Heart left ventricle (tissue), 16 donors: Measurements from ENCODE around the gene EPHB1. TPM values are rescaled to one million over a fixed set of nuclear protein-coding genes. Genes with fewer than 3 reads are reported as not detected.

Experiments used
- ATAC-seq, 4 donors: fragments of 200-7000 bp; cut with Tn5 transposase; one replicate each; pipeline ENCODE4 v1.9.1; 2020 to 2022; ENCODE audit warnings: moderate library complexity in 4 of 4, mild to moderate bottlenecking in 3 of 4, moderate number of reproducible peaks in 1 of 4
- DNase-seq, 5 donors: peaks; one replicate each; pipeline ENCODE4 v3.0.0-alpha.2; 2020
- H3K27ac ChIP-seq, 12 donors: fragments of 200-600 bp; sonication (generic) in 4 of 12; one replicate each; pipeline versions ENCODE4 v1.5.0 to v1.8.0; 2016 to 2022; ENCODE audit warnings: mild to moderate bottlenecking in 2 of 12
- H3K27me3 ChIP-seq, 9 donors: fragments of 200-600 bp; sonication (generic) in 2 of 9; one replicate each; pipeline versions ENCODE4 v1.5.1 to v1.8.0; 2016 to 2022; ENCODE audit warnings: mild to moderate bottlenecking in 3 of 9
- H3K36me3 ChIP-seq, 9 donors: fragments of 200-600 bp; sonication (generic) in 2 of 9; one replicate each; pipeline versions ENCODE4 v1.5.0 to v1.8.0; 2018 to 2022; ENCODE audit warnings: mild to moderate bottlenecking in 2 of 9
- H3K4me1 ChIP-seq, 12 donors: fragments of 200-600 bp; sonication (generic) in 4 of 12; one replicate each; pipeline versions ENCODE4 v1.5.0 to v1.8.0; 2016 to 2022; ENCODE audit warnings: mild to moderate bottlenecking in 3 of 12
- H3K4me3 ChIP-seq, 12 donors: fragments of 200-600 bp; sonication (generic) in 4 of 12; one replicate each; pipeline versions ENCODE4 v1.5.0 to v1.8.0; 2017 to 2022; ENCODE audit warnings: mild to moderate bottlenecking in 9 of 12, moderate library complexity in 4 of 12
- H3K9me3 ChIP-seq, 12 donors: fragments of 200-600 bp; sonication (generic) in 4 of 12; one replicate each; pipeline versions ENCODE4 v1.5.0 to v1.8.0; 2016 to 2022; ENCODE audit warnings: mild to moderate bottlenecking in 1 of 12
- POLR2A ChIP-seq, 2 donors: fragments of 450-650 bp; IDR thresholded peaks; one replicate each; pipeline ENCODE4 v1.6.1; 2017; ENCODE audit warnings: antibody characterized with exemption in 2 of 2, mild to moderate bottlenecking in 2 of 2, moderate library complexity in 2 of 2
- WGBS, 4 donors: extraction: QIAGEN DNeasy Blood & Tissue Kit in 2 of 4; methylation state at CpG; one replicate each; pipeline versions ENCODE4 v1.1.5 to v1.1.7; 2013 to 2018; 5-methylcytosine and 5-hydroxymethylcytosine counted together
- intact Hi-C, 10 donors: fragments of 100-400 bp; cut with DNase I; formaldehyde crosslinking; loops; one replicate each; pipeline versions ENCODE4 v1.11.1 to v1.14.2; 2022
- polyA plus RNA-seq, 2 donors: library from polyadenylated mRNA; stranded (reverse); fragments of 200-250 nt; gene quantifications; one replicate each; pipeline ENCODE4 v1.2.3, GENCODE V29; 2013
- total RNA-seq, 9 donors: library from RNA; depleted of rRNA in 2 of 9; stranded (reverse); fragments of >200 nt in 2 of 9; fragmentation: NEBNext Ultra II Directional in 3 of 9; extraction: Animal tissue kit (Norgen Biotek cat#: 25700) in 3 of 9; gene quantifications; one replicate each; pipeline versions ENCODE4 v1.1.0 to v1.2.4, GENCODE V29; 2016 to 2023
- TF ChIP-seq, protein P1 (sequence below), 12 donors: fragments of 200-600 bp; sonication (generic) in 4 of 12; IDR thresholded peaks; one replicate each; pipeline versions ENCODE4 v1.5.0 to v1.8.0; 2018 to 2022; ENCODE audit warnings: antibody characterized with exemption in 12 of 12, mild to moderate bottlenecking in 5 of 12
- donor health status: ischemic (EF 13 %, LVEDD 7.1; RV severe dilation, severe dysfunction).
- donor health status: healthy with polysubstance abuse.
- donor health status: DM: no; HTN: yes; CAD: no.
- donor health status: DM: no; HTN: no; CAD: no.
- donor health status: ischemic (EF 25% LVEDD 6.9; RV normal size, moderate dysfunction).
- donor health status: ischemic (EF 25% LVEDD 5.7; RV mildly dilated, moderate dysfunction).
- donor health status: healthy.
- donor health status: DM: yes; HTN: yes; CAD: no.
- donor health status: ischemic (EF 35%, LVEDD 5.7; RV mildly dilated, moderate dysfunction).
- donor health status: nonischemic (EF 11% LVEDD 7.7; RV severe dilation, severe dysfunction).
- donor health status: DM: yes; HTN: yes; CAD: no.
- donor health status: PGD.
- donor health status: ischemic (EF 29% LVEDD 5.4; RV normal size, mild dysfunction).
- donor health status: nonischemic (EF 23%, LVEDD 6.1; RV moderate dilation, normal function).

EPHB1 gene
- total and polyA plus RNA-seq, 11 donors = 0.31 to 2.2 (median 1.1) TPM

DNA sequence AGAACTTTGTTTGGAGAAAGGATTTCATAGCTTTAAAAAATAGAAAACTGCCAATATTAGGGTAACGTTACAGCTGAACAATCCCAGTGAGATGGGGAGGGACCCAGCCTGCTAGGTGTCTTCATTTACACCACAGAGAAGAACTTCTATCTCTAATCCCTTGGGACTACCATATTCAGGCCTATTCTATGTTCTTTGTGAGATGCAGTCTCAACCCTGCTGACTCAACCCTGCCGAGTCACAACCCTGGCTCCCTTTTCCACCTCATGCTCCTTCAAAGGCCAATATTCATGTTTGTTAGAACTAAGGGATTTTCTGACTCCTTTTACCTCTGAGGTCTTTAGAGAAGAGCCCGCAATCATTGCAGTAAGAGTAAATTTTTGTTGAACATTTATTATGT, 350.5 kb downstream of the EPHB1 start:
- ATAC-seq (peak in 1 of 4 donors; percentile 49), DNase-seq (no peak)
- no peaks in the 10 kb centered on the region for H3K9me3 ChIP-seq
- TF ChIP-seq, protein P1, sequence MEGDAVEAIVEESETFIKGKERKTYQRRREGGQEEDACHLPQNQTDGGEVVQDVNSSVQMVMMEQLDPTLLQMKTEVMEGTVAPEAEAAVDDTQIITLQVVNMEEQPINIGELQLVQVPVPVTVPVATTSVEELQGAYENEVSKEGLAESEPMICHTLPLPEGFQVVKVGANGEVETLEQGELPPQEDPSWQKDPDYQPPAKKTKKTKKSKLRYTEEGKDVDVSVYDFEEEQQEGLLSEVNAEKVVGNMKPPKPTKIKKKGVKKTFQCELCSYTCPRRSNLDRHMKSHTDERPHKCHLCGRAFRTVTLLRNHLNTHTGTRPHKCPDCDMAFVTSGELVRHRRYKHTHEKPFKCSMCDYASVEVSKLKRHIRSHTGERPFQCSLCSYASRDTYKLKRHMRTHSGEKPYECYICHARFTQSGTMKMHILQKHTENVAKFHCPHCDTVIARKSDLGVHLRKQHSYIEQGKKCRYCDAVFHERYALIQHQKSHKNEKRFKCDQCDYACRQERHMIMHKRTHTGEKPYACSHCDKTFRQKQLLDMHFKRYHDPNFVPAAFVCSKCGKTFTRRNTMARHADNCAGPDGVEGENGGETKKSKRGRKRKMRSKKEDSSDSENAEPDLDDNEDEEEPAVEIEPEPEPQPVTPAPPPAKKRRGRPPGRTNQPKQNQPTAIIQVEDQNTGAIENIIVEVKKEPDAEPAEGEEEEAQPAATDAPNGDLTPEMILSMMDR (IDR thresholded peaks at IDR 0.05) = no peak
- no peak for TF ChIP-seq POLR2A (IDR thresholded peaks at IDR 0.05)
- H3K4me1 ChIP-seq = peaks cover 0 to 3% (median 0%) of the 10 kb centered on the region in 12 donors
- H3K27me3 ChIP-seq = no peaks in the 10 kb centered on the region
- no peaks in the 10 kb centered on the region for H3K36me3 ChIP-seq
- H3K27ac ChIP-seq = no peak overlapping the region
- intact Hi-C loops = no loop called here
- WGBS, 4 donors = 82 to 91% (median 88%) methylated on average over 3 of the region's 3 CpGs
- H3K4me3 ChIP-seq = no peak overlapping the region

DNA sequence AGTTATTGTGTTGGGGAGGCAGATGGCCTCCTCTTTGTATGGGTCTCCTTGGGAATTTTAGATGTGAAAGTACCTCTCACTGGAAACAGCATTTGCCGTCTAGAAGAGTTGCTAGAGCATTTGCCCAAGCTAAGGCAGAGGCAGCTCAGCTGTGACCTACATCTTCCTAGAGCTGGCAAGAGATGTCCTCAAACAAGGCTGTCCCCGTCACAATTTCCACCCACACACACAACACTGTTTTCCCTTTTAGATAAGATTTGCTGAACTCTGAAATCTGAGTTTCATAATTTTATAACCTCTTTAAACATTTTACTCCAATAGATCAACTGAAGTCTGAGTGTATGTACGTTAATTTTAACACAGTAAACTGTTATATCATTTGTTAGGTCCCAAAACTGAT, 352.6 kb downstream of the EPHB1 start:
- peak overlapping the region in 2 of 12 donors; percentile 33 to 35 for H3K27ac ChIP-seq
- peaks cover 0 to 3% (median 0%) of the 10 kb centered on the region in 12 donors for H3K4me1 ChIP-seq
- H3K36me3 ChIP-seq = no peaks in the 10 kb centered on the region
- H3K4me3 ChIP-seq = no peak overlapping the region
- WGBS, 4 donors = 53 to 75% (median 67%) methylated on average over 3 of the region's 3 CpGs
- TF ChIP-seq, protein P1 (IDR thresholded peaks at IDR 0.05) = no peak
- TF ChIP-seq POLR2A (IDR thresholded peaks at IDR 0.05) = no peak
- ATAC-seq = peak; percentile 53 to 83 (median 66)
- no peaks in the 10 kb centered on the region for H3K9me3 ChIP-seq
- intact Hi-C loops = no loop called here
- peak in 1 of 5 donors; percentile 31 for DNase-seq
- H3K27me3 ChIP-seq = no peaks in the 10 kb centered on the region

DNA sequence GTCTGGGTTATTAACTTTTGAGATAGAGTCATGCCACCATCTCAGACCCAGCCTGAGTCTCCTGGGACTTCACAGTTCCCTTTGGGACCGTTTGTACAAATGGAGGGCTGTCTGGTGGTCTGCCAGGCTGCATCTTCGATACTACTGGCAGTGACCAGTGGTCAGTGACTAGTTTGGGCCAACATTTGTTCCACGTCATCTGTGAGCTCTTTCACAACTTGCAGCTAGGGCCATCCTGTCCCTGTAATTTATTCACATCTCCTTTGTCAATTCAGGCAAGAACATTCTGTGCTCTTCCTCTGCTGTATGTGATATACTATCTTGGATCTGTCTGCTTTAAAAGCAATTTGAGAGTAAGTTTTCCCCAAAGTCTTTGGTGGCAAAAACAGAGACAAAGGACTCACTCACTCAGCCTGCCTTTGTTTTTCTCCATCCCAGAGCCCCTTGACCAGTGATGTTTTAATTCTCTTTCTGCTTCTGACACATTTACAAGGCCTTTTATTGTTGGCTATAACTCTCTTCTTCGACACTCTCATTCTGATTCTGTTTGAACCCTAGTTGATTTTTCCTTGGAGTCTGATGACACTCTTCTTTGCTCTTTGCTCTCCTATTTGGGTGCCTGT, 353.4 kb downstream of the EPHB1 start:
- Histone ChIP-seq H3K4me3 (no peak overlapping the region), H3K4me1 (peaks cover 0 to 3% (median 0%) of the 10 kb centered on the region in 12 donors), H3K9me3 (no peaks in the 10 kb centered on the region), H3K27me3 (no peaks in the 10 kb centered on the region), H3K36me3 (no peaks in the 10 kb centered on the region), H3K27ac (peak overlapping the region in 3 of 12 donors; percentile 35 to 48 (median 45))
- no peak for TF ChIP-seq POLR2A (IDR thresholded peaks at IDR 0.05)
- TF ChIP-seq, protein P1 (IDR thresholded peaks at IDR 0.05) = no peak
- intact Hi-C loops = no loop called here
- peak; percentile 36 to 79 (median 60) for ATAC-seq
- 53 to 70% (median 65%) methylated on average over 4 of the region's 4 CpGs for WGBS, 4 donors
- peak in 2 of 5 donors; percentile 37 to 42 for DNase-seq

DNA sequence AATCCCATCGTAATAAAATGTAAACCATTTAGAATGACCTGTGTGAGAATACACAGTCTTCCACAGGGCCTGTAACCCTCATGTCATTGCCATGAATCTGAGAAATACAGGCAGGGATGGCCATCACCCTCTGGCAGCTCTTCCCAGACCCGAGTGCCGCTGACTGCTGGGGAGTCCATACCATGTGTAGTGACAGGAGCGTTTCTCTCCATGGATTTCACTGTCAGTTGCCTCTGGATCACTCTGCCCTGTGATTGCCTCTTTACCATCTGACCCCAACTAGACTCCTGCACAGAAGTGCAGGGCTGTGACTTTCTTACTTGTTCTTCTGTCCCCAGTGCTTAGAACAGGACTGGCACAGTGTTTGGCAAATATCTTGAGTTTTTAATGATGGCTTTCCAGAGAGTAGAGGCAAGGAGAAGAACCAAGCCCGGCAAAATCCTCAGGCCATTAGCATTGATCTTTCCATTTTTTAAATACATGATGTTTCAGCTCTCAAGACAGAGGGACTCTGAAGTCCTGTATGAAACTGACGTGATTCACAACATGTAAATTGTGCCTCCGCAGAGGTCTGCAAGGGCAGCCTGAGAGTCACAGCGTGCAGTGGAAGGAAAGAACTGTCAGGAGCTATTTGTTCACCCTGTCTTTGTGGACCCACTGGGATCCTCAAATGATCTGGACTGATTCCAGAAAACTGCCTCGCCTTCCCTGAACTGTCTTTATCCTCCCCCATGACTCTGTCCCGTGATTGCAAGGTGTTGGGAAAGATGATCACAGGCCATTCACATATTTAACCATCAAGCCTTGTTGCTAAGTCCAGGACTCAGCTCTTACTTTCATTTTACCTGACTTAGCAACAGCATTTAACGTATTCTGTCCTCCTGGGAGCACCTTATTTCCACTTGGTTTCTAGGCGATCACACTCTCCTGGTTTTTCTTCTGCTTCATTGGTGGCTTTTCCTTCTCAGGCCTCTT, 354.9 kb downstream of the EPHB1 start:
- Histone ChIP-seq H3K4me1 (peaks cover 0 to 3% (median 0%) of the 10 kb centered on the region in 12 donors), H3K27ac (peak overlapping the region in 1 of 12 donors; percentile 48), H3K4me3 (no peak overlapping the region), H3K36me3 (no peaks in the 10 kb centered on the region), H3K9me3 (no peaks in the 10 kb centered on the region), H3K27me3 (no peaks in the 10 kb centered on the region)
- 77 to 90% (median 88%) methylated on average over 12 of the region's 12 CpGs for WGBS, 4 donors
- TF ChIP-seq POLR2A (IDR thresholded peaks at IDR 0.05) = no peak
- TF ChIP-seq, protein P1 (IDR thresholded peaks at IDR 0.05) = no peak
- ATAC-seq (no peak), DNase-seq (no peak)
- intact Hi-C loops = no loop called here
